ENCODE data around the gene SLC39A11.
"Not testable (repeated sequence)": the region's sequence is repeated elsewhere in the genome, so short reads cannot be mapped to it uniquely, and the experiment has no call there.

The SLC39A11 gene

GRCh38 chr17:73003487-73003886, 89.0 kb downstream of the SLC39A11 start:
- Histone ChIP-seq H3K4me2 (ENCODE audit: low read length) (no peak overlapping the region), H4K20me1 (ENCODE audit: insufficient read depth, low read length) (no peaks in the 10 kb centered on the region), H3K9ac (ENCODE audit: low read length) (no peak overlapping the region), H3K79me2 (ENCODE audit: low read length) (no peaks in the 10 kb centered on the region), H3K4me1 (ENCODE audit: low read length) (no peaks in the 10 kb centered on the region), H2AFZ (ENCODE audit: low read depth, low read length) (no peak overlapping the region), H3K9me3 (ENCODE audit: insufficient read depth, low read length) (no peaks in the 10 kb centered on the region), H3K36me3 (replicated peaks; ENCODE audit: low read depth, low read length) (no peaks in the 10 kb centered on the region), H3K4me3 (ENCODE audit: low read length) (no peak overlapping the region), H3K27ac (ENCODE audit: low read length) (no peak overlapping the region), H3K27me3 (ENCODE audit: low read depth, low read length) (no peaks in the 10 kb centered on the region)
- no peak for TF ChIP-seq EZH2phosphoT487 (IDR thresholded peaks at IDR 0.05; ENCODE audit: low read depth)
- TF ChIP-seq, protein P1, sequence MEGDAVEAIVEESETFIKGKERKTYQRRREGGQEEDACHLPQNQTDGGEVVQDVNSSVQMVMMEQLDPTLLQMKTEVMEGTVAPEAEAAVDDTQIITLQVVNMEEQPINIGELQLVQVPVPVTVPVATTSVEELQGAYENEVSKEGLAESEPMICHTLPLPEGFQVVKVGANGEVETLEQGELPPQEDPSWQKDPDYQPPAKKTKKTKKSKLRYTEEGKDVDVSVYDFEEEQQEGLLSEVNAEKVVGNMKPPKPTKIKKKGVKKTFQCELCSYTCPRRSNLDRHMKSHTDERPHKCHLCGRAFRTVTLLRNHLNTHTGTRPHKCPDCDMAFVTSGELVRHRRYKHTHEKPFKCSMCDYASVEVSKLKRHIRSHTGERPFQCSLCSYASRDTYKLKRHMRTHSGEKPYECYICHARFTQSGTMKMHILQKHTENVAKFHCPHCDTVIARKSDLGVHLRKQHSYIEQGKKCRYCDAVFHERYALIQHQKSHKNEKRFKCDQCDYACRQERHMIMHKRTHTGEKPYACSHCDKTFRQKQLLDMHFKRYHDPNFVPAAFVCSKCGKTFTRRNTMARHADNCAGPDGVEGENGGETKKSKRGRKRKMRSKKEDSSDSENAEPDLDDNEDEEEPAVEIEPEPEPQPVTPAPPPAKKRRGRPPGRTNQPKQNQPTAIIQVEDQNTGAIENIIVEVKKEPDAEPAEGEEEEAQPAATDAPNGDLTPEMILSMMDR (IDR thresholded peaks at IDR 0.05; ENCODE audit: low read depth, low read length) = no peak

DNA sequence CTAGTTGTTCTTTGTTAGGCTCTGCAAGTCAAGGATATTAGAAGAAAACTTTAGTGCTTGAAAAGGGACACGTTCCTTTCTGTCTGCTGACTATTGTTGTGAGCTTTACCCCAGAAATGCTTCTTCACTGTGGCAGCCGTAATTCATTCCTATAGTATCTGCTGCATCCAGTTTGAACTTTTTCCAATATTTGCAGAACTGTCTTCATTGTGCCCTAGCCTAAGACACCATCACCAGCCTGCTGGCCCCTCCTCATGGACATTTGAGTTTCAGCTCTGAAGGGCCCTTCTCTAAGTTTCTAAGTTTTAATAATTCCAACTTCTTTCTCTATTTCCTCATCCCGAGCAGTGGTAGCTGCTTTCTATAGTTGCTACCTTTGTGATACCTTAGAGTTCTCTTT, 91.7 kb downstream of the SLC39A11 start:
- H3K27me3 ChIP-seq (ENCODE audit: low read depth, low read length) = no peaks in the 10 kb centered on the region
- no peak overlapping the region for H2AFZ ChIP-seq (ENCODE audit: low read depth, low read length)
- no peak overlapping the region for H3K4me3 ChIP-seq (ENCODE audit: low read length)
- no peaks in the 10 kb centered on the region for H4K20me1 ChIP-seq (ENCODE audit: insufficient read depth, low read length)
- TF ChIP-seq EZH2phosphoT487 (IDR thresholded peaks at IDR 0.05; ENCODE audit: low read depth) = no peak
- TF ChIP-seq, protein P1 (IDR thresholded peaks at IDR 0.05; ENCODE audit: low read depth, low read length) = no peak
- no peaks in the 10 kb centered on the region for H3K79me2 ChIP-seq (ENCODE audit: low read length)
- H3K4me1 ChIP-seq (ENCODE audit: low read length) = no peaks in the 10 kb centered on the region
- no peak overlapping the region for H3K4me2 ChIP-seq (ENCODE audit: low read length)
- H3K9me3 ChIP-seq (ENCODE audit: insufficient read depth, low read length) = no peaks in the 10 kb centered on the region
- H3K36me3 ChIP-seq (replicated peaks; ENCODE audit: low read depth, low read length) = peaks cover 3% of the 10 kb centered on the region
- H3K9ac ChIP-seq (ENCODE audit: low read length) = no peak overlapping the region
- no peak overlapping the region for H3K27ac ChIP-seq (ENCODE audit: low read length)

DNA sequence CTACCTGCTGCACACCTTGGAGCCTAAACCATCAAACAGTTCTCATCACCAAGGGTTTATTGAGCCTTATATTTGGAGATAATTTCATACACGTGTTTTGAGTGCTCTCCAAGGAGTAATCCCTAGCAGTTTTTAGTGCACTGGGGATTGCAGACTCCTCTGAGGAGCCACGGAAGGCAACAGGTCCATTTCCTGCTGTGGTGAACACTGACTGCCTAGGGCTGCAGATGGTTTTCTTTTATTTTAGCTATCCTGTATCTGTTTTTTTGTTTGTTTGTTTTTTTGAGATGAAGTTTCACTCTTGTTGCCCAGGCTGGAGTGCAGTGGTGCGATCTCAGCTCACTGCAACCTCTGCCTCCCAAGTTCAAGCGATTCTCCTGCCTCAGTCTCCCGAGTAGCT, 93.0 kb downstream of the SLC39A11 start:
- not testable (repeated sequence) for H3K4me2 ChIP-seq (ENCODE audit: low read length); H3K27me3 ChIP-seq (ENCODE audit: low read depth, low read length); H3K36me3 ChIP-seq (replicated peaks; ENCODE audit: low read depth, low read length); H4K20me1 ChIP-seq (ENCODE audit: insufficient read depth, low read length); H3K79me2 ChIP-seq (ENCODE audit: low read length); H3K9me3 ChIP-seq (ENCODE audit: insufficient read depth, low read length); H2AFZ ChIP-seq (ENCODE audit: low read depth, low read length); H3K9ac ChIP-seq (ENCODE audit: low read length); H3K4me1 ChIP-seq (ENCODE audit: low read length); H3K4me3 ChIP-seq (ENCODE audit: low read length); H3K27ac ChIP-seq (ENCODE audit: low read length)

DNA sequence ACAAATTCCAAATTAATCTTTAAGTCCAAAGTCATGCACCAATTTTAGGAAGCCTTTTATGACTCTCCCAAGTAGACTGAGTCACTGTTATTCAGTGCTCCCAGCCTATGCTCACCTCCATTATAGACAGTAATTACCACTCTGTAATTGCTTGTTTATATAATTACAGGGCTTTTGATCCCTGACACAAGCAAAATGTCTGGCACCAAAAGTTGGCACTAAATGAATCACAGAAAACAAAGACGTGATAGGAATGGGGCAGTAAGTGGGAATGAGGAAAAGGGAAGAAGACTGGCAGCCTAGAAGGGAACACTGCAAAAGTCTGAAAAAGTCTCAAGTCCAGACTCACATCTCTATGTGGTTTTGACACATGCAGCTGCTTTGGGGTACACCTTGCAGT, 94.1 kb downstream of the SLC39A11 start:
- H3K36me3 ChIP-seq (replicated peaks; ENCODE audit: low read depth, low read length) = peaks cover 8% of the 10 kb centered on the region
- no peaks in the 10 kb centered on the region for H3K9me3 ChIP-seq (ENCODE audit: insufficient read depth, low read length)
- 0 out of 2 replicates have a peak, but pooled peaks cover under 1% of the 10 kb centered on the region for H3K4me1 ChIP-seq (ENCODE audit: low read length)
- H2AFZ ChIP-seq (ENCODE audit: low read depth, low read length) = no peak overlapping the region
- TF ChIP-seq, protein P1 (IDR thresholded peaks at IDR 0.05; ENCODE audit: low read depth, low read length) = no peak
- no peak for TF ChIP-seq EZH2phosphoT487 (IDR thresholded peaks at IDR 0.05; ENCODE audit: low read depth)
- H3K27ac ChIP-seq (ENCODE audit: low read length) = no peak overlapping the region
- H3K79me2 ChIP-seq (ENCODE audit: low read length) = no peaks in the 10 kb centered on the region
- H3K4me2 ChIP-seq (ENCODE audit: low read length) = no peak overlapping the region
- no peak overlapping the region for H3K4me3 ChIP-seq (ENCODE audit: low read length)
- no peak overlapping the region for H3K9ac ChIP-seq (ENCODE audit: low read length)
- H3K27me3 ChIP-seq (ENCODE audit: low read depth, low read length) = no peaks in the 10 kb centered on the region
- no peaks in the 10 kb centered on the region for H4K20me1 ChIP-seq (ENCODE audit: insufficient read depth, low read length)

DNA sequence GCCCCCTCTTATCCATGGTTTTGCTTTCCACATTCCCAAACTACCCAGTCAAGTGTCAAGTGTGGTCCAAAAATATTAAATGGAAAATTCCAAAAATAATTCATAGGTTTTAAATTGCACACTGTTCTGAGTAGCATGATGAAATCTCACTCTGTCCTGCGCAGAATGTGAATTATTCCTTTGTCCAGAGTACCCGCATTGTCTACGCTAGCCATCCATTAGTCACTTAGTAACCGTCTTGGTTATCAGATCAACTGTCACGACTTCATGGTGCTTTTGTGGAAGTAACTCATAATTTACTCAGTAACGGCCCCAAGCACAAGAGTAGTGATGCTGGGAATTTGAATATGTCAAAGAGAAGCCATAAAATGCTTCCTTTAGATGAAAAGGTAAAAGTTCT, 94.9 kb downstream of the SLC39A11 start:
- no peaks in the 10 kb centered on the region for H4K20me1 ChIP-seq (ENCODE audit: insufficient read depth, low read length)
- H3K79me2 ChIP-seq (ENCODE audit: low read length) = no peaks in the 10 kb centered on the region
- no peak overlapping the region for H3K9ac ChIP-seq (ENCODE audit: low read length)
- no peak for TF ChIP-seq EZH2phosphoT487 (IDR thresholded peaks at IDR 0.05; ENCODE audit: low read depth)
- TF ChIP-seq, protein P1 (IDR thresholded peaks at IDR 0.05; ENCODE audit: low read depth, low read length) = no peak
- H2AFZ ChIP-seq (ENCODE audit: low read depth, low read length) = no peak overlapping the region
- peaks cover 8% of the 10 kb centered on the region for H3K36me3 ChIP-seq (replicated peaks; ENCODE audit: low read depth, low read length)
- no peaks in the 10 kb centered on the region for H3K9me3 ChIP-seq (ENCODE audit: insufficient read depth, low read length)
- H3K4me3 ChIP-seq (ENCODE audit: low read length) = no peak overlapping the region
- no peak overlapping the region for H3K4me2 ChIP-seq (ENCODE audit: low read length)
- H3K4me1 ChIP-seq (ENCODE audit: low read length) = peaks cover 5% of the 10 kb centered on the region
- H3K27ac ChIP-seq (ENCODE audit: low read length) = no peak overlapping the region
- no peaks in the 10 kb centered on the region for H3K27me3 ChIP-seq (ENCODE audit: low read depth, low read length)

All from OCI-LY3 (cell line).